A549 (cell line): Measurements from ENCODE around the gene CCT3.

Source experiments
- CBX8 ChIP-seq: fragments of 200-600 bp; sonication (generic); IDR thresholded peaks from 2 replicates; pipeline ENCODE4 v1.6.1; 2016
- CHD4 ChIP-seq: fragments of 200-600 bp; sonication (generic); IDR thresholded peaks from 2 replicates; pipeline ENCODE4 v1.6.1; 2016; ENCODE audit warnings: antibody characterized with exemption, mild to moderate bottlenecking, borderline replicate concordance
- CTCF ChIP-seq: fragments of >200 bp; sonication (Bioruptor Twin); formaldehyde crosslinking; IDR thresholded peaks from 3 replicates; pipeline ENCODE4 v1.5.1; 2016
- ELK1 ChIP-seq: fragments of 150-350 bp; IDR thresholded peaks from 2 replicates; pipeline ENCODE4 v1.6.1; 2014; ENCODE audit warnings: low read depth, mild to moderate bottlenecking, low read length
- HMGXB4 ChIP-seq: fragments of 250-450 bp; sonication (Bioruptor Pico); IDR thresholded peaks from 2 replicates; pipeline ENCODE4 v1.5.0; 2021; ENCODE audit warnings: mild to moderate bottlenecking, moderate library complexity, borderline replicate concordance
- JUN ChIP-seq, 2 experiments: fragments of >200 bp; sonication (Bioruptor Twin); formaldehyde crosslinking; IDR thresholded peaks; 2 replicates in 1 of 2; 3 replicates in 1 of 2; pipeline ENCODE4 v1.6.1; 2016 to 2017
- MAZ ChIP-seq: fragments of 150-350 bp; IDR thresholded peaks from 2 replicates; pipeline ENCODE4 v1.6.1; 2014; ENCODE audit warnings: antibody characterized with exemption, low read depth, low read length, borderline replicate concordance
- POLR2A ChIP-seq: IDR thresholded peaks from 2 replicates; pipeline ENCODE4 v1.6.1; 2012; ENCODE audit warnings: mild to moderate bottlenecking, low read length
- RAD21 ChIP-seq, 2 experiments: fragments of >200 bp in 1 of 2; sonication (Bioruptor Twin) in 1 of 2; formaldehyde crosslinking in 1 of 2; IDR thresholded peaks in 1 of 2; conservative IDR thresholded peaks in 1 of 2; 2 replicates in 1 of 2; 3 replicates in 1 of 2; pipeline ENCODE4 v1.6.1; 2012 to 2018; ENCODE audit warnings: inconsistent platforms in 1 of 2
- RCOR1 ChIP-seq: fragments of 150-350 bp; IDR thresholded peaks from 2 replicates; pipeline ENCODE4 v1.6.1; 2014; ENCODE audit warnings: antibody characterized with exemption, low read length, low read depth
- REST ChIP-seq: fragments of 200-600 bp; sonication (generic); IDR thresholded peaks from 2 replicates; pipeline ENCODE4 v1.6.1; 2016; ENCODE audit warnings: antibody characterized with exemption, mild to moderate bottlenecking, moderate library complexity
- TP53 ChIP-seq: fragments of 250-450 bp; sonication (Bioruptor Pico); IDR thresholded peaks from 2 replicates; pipeline ENCODE4 v1.5.0; 2021; ENCODE audit warnings: mild to moderate bottlenecking, moderate library complexity

GRCh38 chr1:156305215-156305614 lies 32.9 kb downstream of the CCT3 start:
- TF ChIP-seq CTCF (no peak), CBX8 (no peak), CHD4 (no peak), HMGXB4 (CRISPR knock-in tag) (no peak), RCOR1 (no peak), JUN (IDR thresholded peaks at IDR 0.05) (no peak), POLR2A (no peak), TP53 (no peak), RAD21 (conservative IDR thresholded peaks at IDR 0.05 in 1 of 2, IDR thresholded peaks at IDR 0.05 in 1 of 2) (no peak), REST (no peak), MAZ (no peak), ELK1 (no peak)
